GM12878 (cell line): ENCODE data around the gene RNF223. TPM values are rescaled to one million over a fixed set of nuclear protein-coding genes. Genes with fewer than 3 reads are reported as not detected.

ENCODE experiments used
- CREM ChIP-seq: IDR thresholded peaks from 2 replicates; pipeline ENCODE4 v1.6.1; 2014; ENCODE audit warnings: antibody characterized with exemption, low read depth
- FOXK2 ChIP-seq: fragments of 450-650 bp; IDR thresholded peaks from 2 replicates; pipeline ENCODE4 v1.6.1; 2017; ENCODE audit warnings: mild to moderate bottlenecking, moderate library complexity
- HDAC6 ChIP-seq: fragments of 200-600 bp; sonication (generic); IDR thresholded peaks from one replicate; pipeline ENCODE4 v1.8.0; 2017; ENCODE audit warnings: antibody characterized with exemption; ENCODE audit not compliant: unreplicated experiment
- JUNB ChIP-seq: IDR thresholded peaks from 2 replicates; pipeline ENCODE4 v1.6.1; 2016; ENCODE audit warnings: antibody characterized with exemption, mild to moderate bottlenecking
- KDM1A ChIP-seq: fragments of 200-600 bp; sonication (generic); IDR thresholded peaks from 2 replicates; pipeline ENCODE4 v1.6.1; 2016; ENCODE audit warnings: borderline replicate concordance
- PAX8 ChIP-seq: fragments of 450-650 bp; IDR thresholded peaks from 2 replicates; pipeline ENCODE4 v1.6.1; 2017; ENCODE audit warnings: mild to moderate bottlenecking, moderate library complexity
- RAD51 ChIP-seq: fragments of 450-650 bp; IDR thresholded peaks from 2 replicates; pipeline ENCODE4 v1.6.1; 2016; ENCODE audit warnings: moderate library complexity, mild to moderate bottlenecking, inconsistent platforms
- SKIL ChIP-seq: fragments of 450-650 bp; IDR thresholded peaks from 2 replicates; pipeline ENCODE4 v1.6.1; 2017; ENCODE audit warnings: mild to moderate bottlenecking, low read depth, inconsistent platforms; ENCODE audit not compliant: poor library complexity, severe bottlenecking
- ZBTB33 ChIP-seq: fragments of 450-650 bp; IDR thresholded peaks from 2 replicates; pipeline ENCODE4 v1.6.1; 2017; ENCODE audit warnings: mild to moderate bottlenecking
- polyA plus RNA-seq, 11 experiments: library from polyadenylated mRNA; depleted of rRNA in 4 of 11; unstranded in 6 of 11; stranded (reverse) in 5 of 11; fragments of >200 nt; fragmentation: Nextera tagmentation in 4 of 11; fragmentation: Illumina TruSeq in 1 of 11; extraction: Ambion mirVana in 4 of 11; extraction: Trizol in 1 of 11; gene quantifications; 1 replicate in 1 of 11; 2 replicates in 10 of 11; pipeline versions ENCODE4 v1.2.1 to v1.2.3, GENCODE V29; 2011 to 2016; ENCODE audit warnings: inconsistent platforms in 2 of 11, missing spikeins in 2 of 11, low read depth in 1 of 11
- total RNA-seq, 4 experiments: library from RNA; depleted of rRNA in 3 of 4; stranded (reverse); fragments of >200 nt in 3 of 4; fragmentation: Illumina TruSeq in 1 of 4; extraction: Trizol in 1 of 4; gene quantifications; 2 replicates each; pipeline versions ENCODE4 v1.2.1 to v1.2.3, GENCODE V29; 2013 to 2021

RNF223 gene
- total and polyA plus RNA-seq, 10 of the 15 experiments (the other 5 are each of a cell fraction or from before 2014, with no cell fraction given) = 0.06 TPM; not detected in 9

- no peak for TF ChIP-seq SKIL
- TF ChIP-seq FOXK2 = no peak
- TF ChIP-seq RAD51 = no peak
- TF ChIP-seq KDM1A = no peak
- TF ChIP-seq ZBTB33 = no peak
- no peak for TF ChIP-seq PAX8
- no peak for TF ChIP-seq JUNB
- no peak for TF ChIP-seq HDAC6
- TF ChIP-seq CREM = no peak
Measured at GRCh38 chr1:1118011-1118875, 44.1 kb upstream of the RNF223 start (continued).
